Body of pancreas (tissue), 4 donors: ENCODE measurements around the gene SLC38A3. TPM values are rescaled to one million over a fixed set of nuclear protein-coding genes. Genes with fewer than 3 reads are reported as not detected.

ENCODE experiments used
- ATAC-seq: fragments of 150-250 bp; one replicate; pipeline ENCODE4 v1.9.1; 2016
- DNase-seq, 4 donors: peaks; one replicate each; pipeline ENCODE4 v3.0.0-alpha.2; 2019
- H3K27ac ChIP-seq, 4 donors: fragments of 200-600 bp; sonication (generic); 1 replicate in 3 of 4; 2 replicates in 1 of 4; pipeline versions ENCODE4 v1.5.1 to v1.6.1; 2016 to 2019; ENCODE audit warnings: mild to moderate bottlenecking in 1 of 4, mixed read lengths in 1 of 4, moderate library complexity in 1 of 4
- H3K27me3 ChIP-seq, 2 donors: fragments of 200-600 bp; sonication (generic); one replicate each; pipeline ENCODE4 v1.6.0; 2016; ENCODE audit warnings: mild to moderate bottlenecking in 1 of 2
- H3K36me3 ChIP-seq, 2 donors: fragments of 200-600 bp; sonication (generic); replicated peaks in 1 of 2; 2 replicates each; pipeline ENCODE4 v1.5.1; 2016; ENCODE audit warnings: low read depth in 2 of 2; ENCODE audit not compliant: insufficient read depth in 1 of 2
- H3K4me1 ChIP-seq: fragments of 200-600 bp; sonication (generic); one replicate; pipeline ENCODE4 v1.6.0; 2016
- H3K4me3 ChIP-seq, 2 donors: fragments of 200-600 bp; sonication (generic); 1 replicate in 1 of 2; 2 replicates in 1 of 2; pipeline ENCODE4 v1.5.1; 2016 to 2019
- H3K9me3 ChIP-seq, 3 donors: fragments of 200-600 bp; sonication (generic); 1 replicate in 2 of 3; 2 replicates in 1 of 3; pipeline ENCODE4 v1.5.1; 2016
- CTCF ChIP-seq, 7 experiments: fragments of 450-650 bp in 4 of 7; fragments of 200-600 bp in 3 of 7; sonication (generic) in 3 of 7; IDR thresholded peaks; one replicate each; pipeline ENCODE4 v1.5.1; 2016 to 2019; ENCODE audit warnings: antibody characterized with exemption in 7 of 7
- POLR2A ChIP-seq, 3 donors: fragments of 450-650 bp; IDR thresholded peaks; one replicate each; pipeline ENCODE4 v1.6.1; 2016; ENCODE audit warnings: antibody characterized with exemption in 3 of 3, mild to moderate bottlenecking in 2 of 3
- whole genome bisulfite sequencing, 2 donors: methylation state at CpG; one replicate each; pipeline ENCODE4 v1.1.5; 2017; 5-methylcytosine and 5-hydroxymethylcytosine counted together
- intact Hi-C: fragments of 100-400 bp; cut with DNase I; formaldehyde crosslinking; loops from one replicate; pipeline ENCODE4 v1.15.1; 2023
- total RNA-seq, 2 donors: library from RNA; depleted of rRNA; stranded (reverse); fragments of >200 nt; gene quantifications; one replicate each; pipeline ENCODE4 v1.1.0, GENCODE V29; 2016

Gene SLC38A3
- total RNA-seq, result 10 to 100 TPM in 1 of 2 donors, 1 to 10 TPM in 1; 4.6 to 48.0 TPM

GRCh38 chr3:50204804-50205412, at the start of gene SLC38A3:
TSS of gene SLC38A3 (plus strand) at chr3:50205271. CDS start at chr3:50214200, 8,929 bp downstream.
- H3K4me3 ChIP-seq, result peak within 1 kb of the TSS; percentile 50 to 53

GRCh38 chr3:50155491-50155878, 49.6 kb upstream of the SLC38A3 start:
- WGBS, 2 donors, result 15 to 23% methylated on average over 7 to 12 of the region's 37 CpGs
- intact Hi-C loops, result no loop called here
- Histone ChIP-seq H3K27ac (peak overlapping the region in 3 of 4 donors; percentile 71 to 81 (median 78)), H3K36me3 (no peaks in the 10 kb centered on the region), H3K27me3 (no peaks in the 10 kb centered on the region), H3K4me3 (no peak overlapping the region), H3K9me3 (no peaks in the 10 kb centered on the region), H3K4me1 (peaks cover 25% of the 10 kb centered on the region)
- ATAC-seq, result no peak
- TF ChIP-seq CTCF (IDR thresholded peaks at IDR 0.05), result no peak
- no peak for TF ChIP-seq POLR2A (IDR thresholded peaks at IDR 0.05)
- no peak for DNase-seq

More at GRCh38 chr3:50204804-50205412, at the start of gene SLC38A3:
- no peaks in the 10 kb centered on the region for H3K9me3 ChIP-seq
- intact Hi-C loops, result no loop called here
- H3K27me3 ChIP-seq, result no peaks in the 10 kb centered on the region
- peaks cover 84% of the 10 kb centered on the region for H3K4me1 ChIP-seq
- H3K36me3 ChIP-seq, result no peaks in the 10 kb centered on the region
- peak within 1 kb of the TSS; percentile 76 to 91 (median 82) for H3K27ac ChIP-seq
- DNase-seq, result peak; percentile 73 to 79 (median 74)
- ATAC-seq, result peak; percentile 70
- peak; percentile 60 to 66 (median 60) for TF ChIP-seq POLR2A (IDR thresholded peaks at IDR 0.05)
- TF ChIP-seq CTCF (IDR thresholded peaks at IDR 0.05), result no peak
- WGBS, 2 donors, result 3% methylated on average over 38 of the region's 41 CpGs; no CpG with 5 or more reads in 1 of the 2 donors

- H3K4me1 ChIP-seq, result peaks cover 25% of the 10 kb centered on the region
- DNase-seq, result no peak
- H3K36me3 ChIP-seq, result no peaks in the 10 kb centered on the region
- intact Hi-C loops, result no loop called here
- ATAC-seq, result no peak
- no peak overlapping the region for H3K4me3 ChIP-seq
- TF ChIP-seq CTCF (IDR thresholded peaks at IDR 0.05) (no peak), POLR2A (IDR thresholded peaks at IDR 0.05) (no peak)
- H3K27ac ChIP-seq, result peak overlapping the region in 1 of 4 donors; percentile 71
- no peaks in the 10 kb centered on the region for H3K9me3 ChIP-seq
- no peaks in the 10 kb centered on the region for H3K27me3 ChIP-seq
- WGBS, 2 donors, result 55 to 56% methylated on average over 11 to 13 of the region's 13 CpGs
Observed at GRCh38 chr3:50155891-50156290, 49.2 kb upstream of the SLC38A3 start.

GRCh38 chr3:50156549-50157493, 48.2 kb upstream of the SLC38A3 start:
- Histone ChIP-seq H3K36me3 (no peaks in the 10 kb centered on the region), H3K27me3 (no peaks in the 10 kb centered on the region), H3K4me1 (peaks cover 19% of the 10 kb centered on the region), H3K4me3 (no peak overlapping the region), H3K9me3 (no peaks in the 10 kb centered on the region), H3K27ac (no peak overlapping the region)
- intact Hi-C loops, result no loop called here
- DNase-seq (no peak), ATAC-seq (no peak)
- WGBS, 2 donors, result 73 to 79% methylated on average over 16 to 18 of the region's 20 CpGs
- TF ChIP-seq POLR2A (IDR thresholded peaks at IDR 0.05), result no peak

- Histone ChIP-seq H3K9me3 (no peaks in the 10 kb centered on the region), H3K4me3 (no peak overlapping the region), H3K27me3 (no peaks in the 10 kb centered on the region), H3K4me1 (peaks cover 19% of the 10 kb centered on the region), H3K36me3 (no peaks in the 10 kb centered on the region), H3K27ac (peak overlapping the region in 1 of 4 donors; percentile 2)
- no peak for TF ChIP-seq CTCF (IDR thresholded peaks at IDR 0.05)
- TF ChIP-seq POLR2A (IDR thresholded peaks at IDR 0.05), result no peak
- ATAC-seq, result no peak
- 76 to 77% methylated on average over 8 to 12 of the region's 12 CpGs for WGBS, 2 donors
- DNase-seq, result no peak
- intact Hi-C loops, result no loop called here
Observed at GRCh38 chr3:50157827-50158529, 47.1 kb upstream of the SLC38A3 start.
